ENCODE measurements around the gene ZSWIM3. TPM values are rescaled to one million over a fixed set of nuclear protein-coding genes. Genes with fewer than 3 reads are reported as not detected.

The ZSWIM3 gene
- total and polyA plus RNA-seq, 2 of the 13 experiments (the other 11 are each of a cell fraction or from before 2014, with no cell fraction given): 5.2 to 5.8 TPM

- H3K4me3 ChIP-seq (replicated peaks in 1 of 3; ENCODE audit: insufficient read depth in 1 of 3, low read depth in 2 of 3, low read length in 3 of 3): no peak overlapping the region
- H3K9me3 ChIP-seq (ENCODE audit: low read length): no peaks in the 10 kb centered on the region
- no peaks in the 10 kb centered on the region for H3K27me3 ChIP-seq (ENCODE audit: control insufficient read depth in 1 of 2, insufficient read depth in 2 of 2, low read length in 2 of 2)
- peaks cover 11 to 33% of the 10 kb centered on the region in 2 experiments for H3K36me3 ChIP-seq (replicated peaks in 1 of 2; ENCODE audit: control insufficient read depth in 1 of 2, insufficient read depth in 2 of 2, low read length in 2 of 2)
- DNase-seq (ENCODE audit: low spot score) (no peak), ATAC-seq (no peak), FAIRE-seq (no peak)
- no peak overlapping the region for H3K9ac ChIP-seq (ENCODE audit: insufficient read depth, low read depth, low read length)
- no peaks in the 10 kb centered on the region for H4K20me1 ChIP-seq (ENCODE audit: insufficient read depth, low read length)
- no peak overlapping the region for H3K27ac ChIP-seq (ENCODE audit: extremely low read length, insufficient read depth, low read length)
- in situ Hi-C loops (cut with HindIII; ENCODE audit: extremely low pct_ligation_motif_present, low pct_unique_long_range_greater_than_20kb): no loop called here
- POLR2A ChIA-PET: interaction anchor here (0.6 to 1.2 kb wide), 2 partner anchors 14 to 22 kb away, joined by 3 read pairs; no protein-coding TSS in a partner anchor
- intact Hi-C loops (cut with micrococcal nuclease; ENCODE audit: unreplicated experiment): no loop called here
- CTCF ChIA-PET (ENCODE audit: low intra/inter-chr PET ratio, low total read pairs): no interaction called here
- 88% methylated on average over 3 of the region's 3 CpGs for WGBS (ENCODE audit: low lambda C conversion rate)
- H3K4me1 ChIP-seq (ENCODE audit: insufficient read depth, low read length): peaks cover 30% of the 10 kb centered on the region
- H2AFZ ChIP-seq (ENCODE audit: low read length): no peak overlapping the region
- TF ChIP-seq ZNF513 (CRISPR knock-in tag; conservative IDR thresholded peaks at IDR 0.05): 0 out of 2 replicates have a peak, but pooled peaks have one; percentile 54
- TF ChIP-seq, protein P1, sequence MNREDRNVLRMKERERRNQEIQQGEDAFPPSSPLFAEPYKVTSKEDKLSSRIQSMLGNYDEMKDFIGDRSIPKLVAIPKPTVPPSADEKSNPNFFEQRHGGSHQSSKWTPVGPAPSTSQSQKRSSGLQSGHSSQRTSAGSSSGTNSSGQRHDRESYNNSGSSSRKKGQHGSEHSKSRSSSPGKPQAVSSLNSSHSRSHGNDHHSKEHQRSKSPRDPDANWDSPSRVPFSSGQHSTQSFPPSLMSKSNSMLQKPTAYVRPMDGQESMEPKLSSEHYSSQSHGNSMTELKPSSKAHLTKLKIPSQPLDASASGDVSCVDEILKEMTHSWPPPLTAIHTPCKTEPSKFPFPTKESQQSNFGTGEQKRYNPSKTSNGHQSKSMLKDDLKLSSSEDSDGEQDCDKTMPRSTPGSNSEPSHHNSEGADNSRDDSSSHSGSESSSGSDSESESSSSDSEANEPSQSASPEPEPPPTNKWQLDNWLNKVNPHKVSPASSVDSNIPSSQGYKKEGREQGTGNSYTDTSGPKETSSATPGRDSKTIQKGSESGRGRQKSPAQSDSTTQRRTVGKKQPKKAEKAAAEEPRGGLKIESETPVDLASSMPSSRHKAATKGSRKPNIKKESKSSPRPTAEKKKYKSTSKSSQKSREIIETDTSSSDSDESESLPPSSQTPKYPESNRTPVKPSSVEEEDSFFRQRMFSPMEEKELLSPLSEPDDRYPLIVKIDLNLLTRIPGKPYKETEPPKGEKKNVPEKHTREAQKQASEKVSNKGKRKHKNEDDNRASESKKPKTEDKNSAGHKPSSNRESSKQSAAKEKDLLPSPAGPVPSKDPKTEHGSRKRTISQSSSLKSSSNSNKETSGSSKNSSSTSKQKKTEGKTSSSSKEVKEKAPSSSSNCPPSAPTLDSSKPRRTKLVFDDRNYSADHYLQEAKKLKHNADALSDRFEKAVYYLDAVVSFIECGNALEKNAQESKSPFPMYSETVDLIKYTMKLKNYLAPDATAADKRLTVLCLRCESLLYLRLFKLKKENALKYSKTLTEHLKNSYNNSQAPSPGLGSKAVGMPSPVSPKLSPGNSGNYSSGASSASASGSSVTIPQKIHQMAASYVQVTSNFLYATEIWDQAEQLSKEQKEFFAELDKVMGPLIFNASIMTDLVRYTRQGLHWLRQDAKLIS (CRISPR knock-in tag; IDR thresholded peaks at IDR 0.05): no peak
- 0 out of 2 replicates have a peak, but pooled peaks have one; percentile 25 for TF ChIP-seq SNAPC2 (CRISPR knock-in tag; IDR thresholded peaks at IDR 0.05)
- TF ChIP-seq FOXA3 (CRISPR knock-in tag; IDR thresholded peaks at IDR 0.05): 0 out of 2 replicates have a peak, but pooled peaks have one; percentile 17
- TF ChIP-seq ZSCAN21 (CRISPR knock-in tag; IDR thresholded peaks at IDR 0.05; ENCODE audit: borderline replicate concordance): no peak
- H3K4me2 ChIP-seq (ENCODE audit: low read depth, low read length): peak overlapping the region; percentile 39
- peaks cover 15% of the 10 kb centered on the region for H3K79me2 ChIP-seq (ENCODE audit: insufficient read depth, low read length)
- BruUV-seq (replicated peaks): no TSS peak
Measured at GRCh38 chr20:45814314-45814713, 43.1 kb upstream of the ZSWIM3 start.

Measured in HepG2 (cell line).